AG04450 (cell line): Measurements from ENCODE around the gene CSTF2. TPM values are rescaled to one million over a fixed set of nuclear protein-coding genes. Genes with fewer than 3 reads are reported as not detected.

ENCODE experiments used
- CTCF ChIA-PET: fragments of 300-600, 350-600 bp; formaldehyde crosslinking; extraction: SDS; loops from one replicate; lab custom pipeline; 2022; ENCODE audit warnings: antibody characterized with exemption, inconsistent platforms; lab: Charles Lee
- POLR2A ChIA-PET: fragments of 350-600 bp; formaldehyde crosslinking; extraction: SDS; loops from one replicate; lab custom pipeline; 2021; ENCODE audit warnings: antibody characterized with exemption, inconsistent platforms; lab: Yijun Ruan, JAX
- DNase-seq: peaks from one replicate; pipeline ENCODE4 v3.0.0-alpha.2; 2011; ENCODE audit warnings: low read depth, low spot score
- H3K27ac ChIP-seq: one replicate; pipeline ENCODE4 v1.5.1; 2012; ENCODE audit warnings: low read depth, low read length, control low read depth
- H3K27me3 ChIP-seq: one replicate; pipeline ENCODE4 v1.6.0; 2012; ENCODE audit warnings: low read length; ENCODE audit not compliant: control insufficient read depth, insufficient read depth
- H3K4me3 ChIP-seq: 2 replicates; pipeline ENCODE4 v1.5.1; 2011; ENCODE audit warnings: mild to moderate bottlenecking, low read depth, low read length, control low read depth
- H3K9me3 ChIP-seq: 2 replicates; pipeline ENCODE4 v1.5.1; 2012; ENCODE audit warnings: low read length; ENCODE audit not compliant: control insufficient read depth, insufficient read depth
- polyA plus RNA-seq: library from polyadenylated mRNA; depleted of rRNA; stranded (reverse); fragments of >200 nt; gene quantifications from 2 replicates; pipeline ENCODE4 v1.2.3, GENCODE V29; 2011
- TF ChIP-seq, protein P1 (sequence below): IDR thresholded peaks from 2 replicates; pipeline ENCODE4 v1.5.1; 2011; ENCODE audit warnings: low read depth, low read length, control low read depth, inconsistent platforms

Gene CSTF2
- polyA plus RNA-seq, 1 experiment, result 22.3 TPM

DNA sequence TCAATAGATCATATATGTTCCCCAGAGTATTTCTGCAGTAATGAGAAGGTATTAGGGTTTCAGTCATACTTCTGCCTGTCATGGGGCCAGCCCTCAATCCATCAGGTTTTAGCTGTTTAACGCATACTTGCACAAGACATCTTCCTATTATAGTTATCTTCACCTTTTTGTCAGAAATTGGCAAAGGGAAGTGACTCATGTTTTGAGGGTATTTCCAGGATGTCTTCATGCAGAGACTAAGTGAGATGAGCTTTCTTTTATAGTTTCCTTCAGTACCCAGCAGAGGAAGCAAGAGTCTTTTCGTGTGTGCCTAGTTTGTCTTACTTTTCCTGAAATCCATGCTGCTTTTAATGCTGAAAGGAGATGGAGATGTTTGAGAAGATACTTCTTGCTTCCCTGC, 9.5 kb downstream of the CSTF2 start:
- TF ChIP-seq, protein P1, sequence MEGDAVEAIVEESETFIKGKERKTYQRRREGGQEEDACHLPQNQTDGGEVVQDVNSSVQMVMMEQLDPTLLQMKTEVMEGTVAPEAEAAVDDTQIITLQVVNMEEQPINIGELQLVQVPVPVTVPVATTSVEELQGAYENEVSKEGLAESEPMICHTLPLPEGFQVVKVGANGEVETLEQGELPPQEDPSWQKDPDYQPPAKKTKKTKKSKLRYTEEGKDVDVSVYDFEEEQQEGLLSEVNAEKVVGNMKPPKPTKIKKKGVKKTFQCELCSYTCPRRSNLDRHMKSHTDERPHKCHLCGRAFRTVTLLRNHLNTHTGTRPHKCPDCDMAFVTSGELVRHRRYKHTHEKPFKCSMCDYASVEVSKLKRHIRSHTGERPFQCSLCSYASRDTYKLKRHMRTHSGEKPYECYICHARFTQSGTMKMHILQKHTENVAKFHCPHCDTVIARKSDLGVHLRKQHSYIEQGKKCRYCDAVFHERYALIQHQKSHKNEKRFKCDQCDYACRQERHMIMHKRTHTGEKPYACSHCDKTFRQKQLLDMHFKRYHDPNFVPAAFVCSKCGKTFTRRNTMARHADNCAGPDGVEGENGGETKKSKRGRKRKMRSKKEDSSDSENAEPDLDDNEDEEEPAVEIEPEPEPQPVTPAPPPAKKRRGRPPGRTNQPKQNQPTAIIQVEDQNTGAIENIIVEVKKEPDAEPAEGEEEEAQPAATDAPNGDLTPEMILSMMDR, result peak; percentile 18; the same call in 1 of the 2 replicates
- peak overlapping the region; percentile 47 for H3K27ac ChIP-seq
- no peaks in the 10 kb centered on the region for H3K27me3 ChIP-seq
- no peaks in the 10 kb centered on the region for H3K9me3 ChIP-seq
- no peak overlapping the region for H3K4me3 ChIP-seq
- ChIA-PET CTCF (interaction anchor here (0.6 to 0.8 kb wide), 2 partner anchors 158 to 429 kb away, joined by 3 read pairs; no protein-coding TSS in a partner anchor), POLR2A (no interaction called here)
- no peak for DNase-seq

GRCh38 chrX:100830143-100830542, 10.0 kb downstream of the CSTF2 start:
- CTCF ChIA-PET, result interaction anchor here (0.6 to 0.8 kb wide), 2 partner anchors 158 to 428 kb away, joined by 3 read pairs; no protein-coding TSS in a partner anchor
- Histone ChIP-seq H3K4me3 (no peak overlapping the region), H3K9me3 (no peaks in the 10 kb centered on the region), H3K27ac (no peak overlapping the region), H3K27me3 (no peaks in the 10 kb centered on the region)
- no peak for DNase-seq
- TF ChIP-seq, protein P1, result no peak
- POLR2A ChIA-PET, result no interaction called here

- TF ChIP-seq, protein P1, result no peak
- H3K27me3 ChIP-seq, result no peaks in the 10 kb centered on the region
- no peak overlapping the region for H3K4me3 ChIP-seq
- ChIA-PET POLR2A (no interaction called here), CTCF (no interaction called here)
- H3K27ac ChIP-seq, result no peak overlapping the region
- no peaks in the 10 kb centered on the region for H3K9me3 ChIP-seq
- DNase-seq, result no peak
Observed at GRCh38 chrX:100830547-100830946, 10.4 kb downstream of the CSTF2 start.

GRCh38 chrX:100831219-100831946, 11.2 kb downstream of the CSTF2 start:
- H3K27me3 ChIP-seq, result no peaks in the 10 kb centered on the region
- CTCF ChIA-PET, result no interaction called here
- POLR2A ChIA-PET, result no interaction called here
- no peak for DNase-seq
- H3K4me3 ChIP-seq, result no peak overlapping the region
- TF ChIP-seq, protein P1, result no peak
- H3K27ac ChIP-seq, result no peak overlapping the region
- no peaks in the 10 kb centered on the region for H3K9me3 ChIP-seq

DNA sequence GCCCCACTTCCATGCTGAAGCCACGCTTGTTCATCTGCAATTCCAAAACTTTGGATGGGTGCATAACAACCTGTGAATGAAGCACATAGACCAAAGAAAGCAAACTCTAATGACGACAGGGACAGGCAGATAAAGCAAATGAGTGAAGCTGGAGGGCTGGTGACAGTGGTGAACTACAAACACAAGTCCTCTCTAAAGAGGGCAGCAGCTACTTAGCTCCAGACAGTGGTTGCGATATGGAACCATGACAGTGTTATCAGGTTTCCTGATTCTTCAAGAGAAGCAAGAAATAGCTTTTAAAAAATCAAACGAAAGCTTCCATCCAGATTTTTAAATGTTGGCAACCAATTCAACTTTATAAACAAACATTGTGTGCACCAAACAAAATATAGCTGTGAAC, 30.1 kb downstream of the CSTF2 start:
- TF ChIP-seq, protein P1, result no peak
- H3K4me3 ChIP-seq, result no peak overlapping the region
- ChIA-PET CTCF (no interaction called here), POLR2A (no interaction called here)
- no peaks in the 10 kb centered on the region for H3K9me3 ChIP-seq
- DNase-seq, result no peak
- no peaks in the 10 kb centered on the region for H3K27me3 ChIP-seq
- H3K27ac ChIP-seq, result no peak overlapping the region
